Ovary (tissue), 3 donors: Measurements from ENCODE around the gene ACSF2.

Experiments used
- EP300 ChIP-seq: sonication (generic); formaldehyde crosslinking; IDR thresholded peaks from one replicate; pipeline ENCODE4 v1.6.1; 2017; ENCODE audit warnings: antibody characterized with exemption
- POLR2A ChIP-seq: fragments of 450-650 bp; IDR thresholded peaks from one replicate; pipeline ENCODE4 v1.6.1; 2017; ENCODE audit warnings: antibody characterized with exemption, mild to moderate bottlenecking, moderate library complexity
- TF ChIP-seq, protein P1 (sequence below), 3 donors: fragments of 450-650 bp in 2 of 3; fragments of 200-600 bp in 1 of 3; IDR thresholded peaks; one replicate each; pipeline versions ENCODE4 v1.5.1 to v1.8.0; 2016 to 2022; ENCODE audit warnings: antibody characterized with exemption in 3 of 3, mild to moderate bottlenecking in 1 of 3
- donor health status: DM: no; HTN: no; CAD: no.

DNA sequence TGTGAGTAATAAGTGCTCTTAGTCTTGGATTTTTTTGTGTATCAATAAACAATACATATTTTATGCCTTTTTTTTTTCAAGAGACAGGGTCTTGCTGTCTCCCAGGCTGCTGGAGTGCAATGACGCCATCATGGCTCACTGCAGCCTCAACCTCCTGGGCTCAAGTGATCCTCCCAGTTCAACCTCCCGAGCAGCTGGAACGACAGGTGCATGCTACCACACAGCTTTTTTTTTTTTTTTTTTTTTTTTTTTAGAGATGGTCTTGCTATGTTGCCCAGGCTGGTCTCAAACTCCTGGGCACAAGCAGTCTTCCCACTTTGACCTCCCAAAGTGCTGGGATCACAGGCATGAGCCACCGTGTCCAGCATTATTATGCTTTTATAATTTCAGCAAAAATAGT lies 13.0 kb downstream of the ACSF2 start:
- TF ChIP-seq, protein P1, sequence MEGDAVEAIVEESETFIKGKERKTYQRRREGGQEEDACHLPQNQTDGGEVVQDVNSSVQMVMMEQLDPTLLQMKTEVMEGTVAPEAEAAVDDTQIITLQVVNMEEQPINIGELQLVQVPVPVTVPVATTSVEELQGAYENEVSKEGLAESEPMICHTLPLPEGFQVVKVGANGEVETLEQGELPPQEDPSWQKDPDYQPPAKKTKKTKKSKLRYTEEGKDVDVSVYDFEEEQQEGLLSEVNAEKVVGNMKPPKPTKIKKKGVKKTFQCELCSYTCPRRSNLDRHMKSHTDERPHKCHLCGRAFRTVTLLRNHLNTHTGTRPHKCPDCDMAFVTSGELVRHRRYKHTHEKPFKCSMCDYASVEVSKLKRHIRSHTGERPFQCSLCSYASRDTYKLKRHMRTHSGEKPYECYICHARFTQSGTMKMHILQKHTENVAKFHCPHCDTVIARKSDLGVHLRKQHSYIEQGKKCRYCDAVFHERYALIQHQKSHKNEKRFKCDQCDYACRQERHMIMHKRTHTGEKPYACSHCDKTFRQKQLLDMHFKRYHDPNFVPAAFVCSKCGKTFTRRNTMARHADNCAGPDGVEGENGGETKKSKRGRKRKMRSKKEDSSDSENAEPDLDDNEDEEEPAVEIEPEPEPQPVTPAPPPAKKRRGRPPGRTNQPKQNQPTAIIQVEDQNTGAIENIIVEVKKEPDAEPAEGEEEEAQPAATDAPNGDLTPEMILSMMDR (IDR thresholded peaks at IDR 0.05): no peak
- TF ChIP-seq EP300 (no peak), POLR2A (no peak)
